ENCODE data around the gene SARS1.

SARS1 gene

DNA sequence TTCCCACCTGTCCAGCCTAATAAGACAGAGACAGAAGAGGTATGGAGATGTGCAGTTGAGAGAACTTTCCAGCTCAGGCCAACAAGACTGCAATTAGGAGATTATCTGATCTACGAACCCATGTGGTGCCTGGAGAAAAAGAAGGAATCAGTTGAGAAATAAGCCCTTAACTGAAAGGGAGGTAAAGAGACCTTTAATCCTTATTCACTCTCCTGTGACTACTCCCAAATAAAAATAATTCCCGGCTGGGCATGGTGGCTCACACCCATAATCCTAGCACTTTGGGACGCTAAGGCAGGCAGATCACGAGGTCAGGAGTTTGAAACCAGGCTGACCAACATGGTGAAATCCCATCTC, 31.9 kb upstream of the SARS1 start:
- TF ChIP-seq, protein P1, sequence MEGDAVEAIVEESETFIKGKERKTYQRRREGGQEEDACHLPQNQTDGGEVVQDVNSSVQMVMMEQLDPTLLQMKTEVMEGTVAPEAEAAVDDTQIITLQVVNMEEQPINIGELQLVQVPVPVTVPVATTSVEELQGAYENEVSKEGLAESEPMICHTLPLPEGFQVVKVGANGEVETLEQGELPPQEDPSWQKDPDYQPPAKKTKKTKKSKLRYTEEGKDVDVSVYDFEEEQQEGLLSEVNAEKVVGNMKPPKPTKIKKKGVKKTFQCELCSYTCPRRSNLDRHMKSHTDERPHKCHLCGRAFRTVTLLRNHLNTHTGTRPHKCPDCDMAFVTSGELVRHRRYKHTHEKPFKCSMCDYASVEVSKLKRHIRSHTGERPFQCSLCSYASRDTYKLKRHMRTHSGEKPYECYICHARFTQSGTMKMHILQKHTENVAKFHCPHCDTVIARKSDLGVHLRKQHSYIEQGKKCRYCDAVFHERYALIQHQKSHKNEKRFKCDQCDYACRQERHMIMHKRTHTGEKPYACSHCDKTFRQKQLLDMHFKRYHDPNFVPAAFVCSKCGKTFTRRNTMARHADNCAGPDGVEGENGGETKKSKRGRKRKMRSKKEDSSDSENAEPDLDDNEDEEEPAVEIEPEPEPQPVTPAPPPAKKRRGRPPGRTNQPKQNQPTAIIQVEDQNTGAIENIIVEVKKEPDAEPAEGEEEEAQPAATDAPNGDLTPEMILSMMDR (IDR thresholded peaks at IDR 0.05; ENCODE audit: extremely low read depth, missing control alignments), result no peak
- no peak for DNase-seq (ENCODE audit: low spot score)

DNA sequence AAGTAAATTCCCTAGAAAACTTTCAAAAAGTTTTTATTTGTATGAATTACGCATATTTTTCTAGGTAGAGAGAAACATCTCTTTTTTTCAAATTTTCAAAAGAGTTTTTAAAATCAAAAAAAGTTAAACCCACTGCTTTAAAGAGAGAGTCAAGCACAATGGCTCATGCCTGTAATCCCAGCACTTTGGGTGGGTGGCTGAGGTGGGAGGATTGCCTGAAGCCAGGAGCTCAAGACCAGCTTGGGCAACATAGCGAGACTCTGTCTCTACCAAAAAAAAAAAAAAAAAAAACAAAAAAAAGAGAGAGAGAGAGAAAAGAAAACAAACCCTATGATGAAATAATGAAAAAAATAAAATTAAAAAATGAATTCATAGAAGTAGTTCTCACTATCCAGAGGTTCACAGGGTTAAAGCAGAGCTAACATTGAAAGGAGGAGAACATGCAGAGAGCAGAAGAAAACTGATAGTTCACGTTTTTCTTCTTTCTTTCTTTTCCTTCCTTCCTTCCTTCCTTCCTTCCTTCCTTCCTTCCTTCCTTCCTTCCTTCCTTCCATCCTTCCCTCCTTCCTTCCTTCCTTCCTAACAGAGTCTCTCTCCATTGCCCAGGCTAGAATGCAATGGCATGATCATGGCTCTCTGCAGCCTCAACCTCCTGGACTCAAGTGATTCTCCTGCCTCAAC, 30.5 kb upstream of the SARS1 start:
- no peak for DNase-seq (ENCODE audit: low spot score)
- TF ChIP-seq, protein P1 (IDR thresholded peaks at IDR 0.05; ENCODE audit: extremely low read depth, missing control alignments), result no peak

DNA sequence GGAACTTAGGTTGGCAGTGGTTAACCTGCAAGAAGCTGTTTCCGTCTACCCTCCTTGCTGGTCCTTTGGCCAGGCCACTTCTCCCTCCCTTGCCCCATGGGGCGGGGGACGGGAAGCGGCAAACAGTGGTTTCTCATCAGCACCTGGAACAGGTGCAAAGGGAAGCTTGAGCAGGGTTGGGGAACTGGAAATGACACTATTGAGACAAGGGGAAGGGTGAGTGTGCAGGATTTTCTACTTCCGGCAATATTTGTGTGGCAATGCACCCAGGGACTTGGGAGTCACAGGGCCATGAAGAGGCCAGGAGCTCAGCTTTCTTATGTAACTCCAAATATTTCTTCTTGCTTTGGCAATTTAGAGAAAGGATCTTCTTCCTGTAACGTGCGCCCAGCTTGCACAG, 29.0 kb upstream of the SARS1 start:
- TF ChIP-seq, protein P1 (IDR thresholded peaks at IDR 0.05; ENCODE audit: extremely low read depth, missing control alignments), result no peak
- DNase-seq (ENCODE audit: low spot score), result no peak

DNA sequence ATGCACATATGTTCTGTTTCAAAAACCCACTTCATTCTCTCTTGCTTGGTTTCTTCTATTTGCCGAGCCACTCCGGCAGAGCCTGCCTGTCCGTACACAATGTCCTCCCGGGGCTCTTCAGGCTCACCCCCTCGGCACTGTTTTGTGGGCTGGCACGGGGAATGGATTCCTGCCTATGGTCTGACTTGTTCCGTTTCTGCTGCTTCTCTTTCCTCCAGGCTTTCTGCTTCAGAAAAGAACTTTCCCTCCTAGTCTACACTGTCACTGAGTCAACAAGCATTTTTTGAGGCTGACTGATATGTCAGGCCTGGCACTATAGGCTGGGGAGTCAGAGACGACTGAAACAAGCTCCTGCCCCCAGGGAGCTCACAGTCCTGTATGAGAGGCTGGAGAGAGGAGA, 28.4 kb upstream of the SARS1 start:
- DNase-seq (ENCODE audit: low spot score), result no peak
- TF ChIP-seq, protein P1 (IDR thresholded peaks at IDR 0.05; ENCODE audit: extremely low read depth, missing control alignments), result no peak

DNA sequence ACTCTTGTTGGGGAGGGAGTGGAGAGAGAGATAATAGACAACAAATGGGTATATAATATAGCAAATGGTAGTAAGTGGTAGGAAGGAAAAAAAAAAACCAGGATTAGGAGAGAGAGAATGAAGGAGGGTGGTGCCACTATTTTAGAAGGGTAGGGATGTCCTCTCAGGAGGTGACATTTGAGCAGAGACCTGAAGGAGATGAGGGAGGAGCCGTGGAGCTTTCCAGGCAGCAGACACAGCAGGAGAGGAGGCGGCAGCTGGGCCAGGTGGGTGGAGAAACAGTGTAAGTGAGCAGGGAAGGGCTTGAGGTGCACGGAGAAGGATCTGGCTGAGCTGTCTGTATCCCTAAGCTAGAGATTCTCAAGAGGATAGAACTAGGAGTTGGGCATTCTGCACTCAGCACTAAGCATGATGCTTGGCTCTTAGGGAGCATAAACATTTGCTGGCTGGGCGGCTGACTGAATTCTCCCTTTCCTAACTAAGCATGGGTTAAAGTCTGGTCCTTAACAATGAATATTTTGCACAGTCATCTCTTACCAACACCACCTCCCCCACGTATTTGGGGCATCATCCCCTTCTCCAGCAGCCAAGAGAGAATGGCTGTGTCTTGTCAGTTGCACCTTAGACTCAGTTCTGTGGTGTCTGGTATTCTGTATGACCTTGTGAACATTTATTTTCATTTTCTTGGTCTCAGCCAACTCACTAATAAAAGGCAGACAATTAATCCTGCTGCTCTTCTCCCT, 27.6 kb upstream of the SARS1 start:
- no peak for DNase-seq (ENCODE audit: low spot score)
- TF ChIP-seq, protein P1 (IDR thresholded peaks at IDR 0.05; ENCODE audit: extremely low read depth, missing control alignments), result no peak

DNA sequence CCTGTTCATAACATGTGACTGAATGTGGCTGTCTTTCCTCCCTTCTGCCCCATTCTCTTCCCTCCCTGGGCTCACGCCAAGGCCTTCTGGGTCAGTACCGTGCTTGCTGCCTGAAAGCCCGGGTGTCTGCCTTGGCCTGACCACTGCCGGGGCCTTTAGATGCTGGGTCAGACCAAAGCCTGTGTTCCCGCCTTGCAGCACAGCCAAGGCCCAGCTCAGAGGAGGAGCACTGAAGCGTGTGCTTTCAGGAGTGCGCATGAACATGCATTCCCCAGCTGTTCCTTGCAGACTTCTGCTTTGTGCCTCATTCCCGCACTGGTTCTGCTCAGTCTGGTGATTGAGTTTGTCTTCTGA, 27.0 kb upstream of the SARS1 start:
- TF ChIP-seq, protein P1 (IDR thresholded peaks at IDR 0.05; ENCODE audit: extremely low read depth, missing control alignments), result no peak
- no peak for DNase-seq (ENCODE audit: low spot score)

DNA sequence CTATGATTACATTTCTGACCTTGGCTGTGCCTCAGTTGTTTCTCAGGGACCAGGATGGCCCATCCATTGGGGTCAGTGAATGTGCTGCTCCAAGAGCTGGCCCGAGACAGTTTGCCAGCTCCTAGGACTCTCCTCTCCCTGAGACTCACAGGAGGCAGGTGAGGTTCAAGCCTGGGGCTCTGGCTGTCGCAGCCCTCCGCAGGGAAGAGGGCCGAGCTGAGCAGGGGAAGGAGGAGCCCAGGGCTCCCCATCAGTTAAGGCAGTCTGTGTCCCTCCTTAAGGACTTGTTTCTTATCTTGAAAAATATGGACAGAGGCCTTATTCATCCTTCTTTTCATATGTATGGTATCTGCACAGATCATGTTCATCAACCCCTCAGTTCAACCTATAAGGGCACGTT, 26.6 kb upstream of the SARS1 start:
- DNase-seq (ENCODE audit: low spot score), result no peak
- TF ChIP-seq, protein P1 (IDR thresholded peaks at IDR 0.05; ENCODE audit: extremely low read depth, missing control alignments), result no peak

Data from GM20000 (cell line).